ENCODE measurements around the gene MAP3K3.
"Not testable (repeated sequence)": the region's sequence is repeated elsewhere in the genome, so short reads cannot be mapped to it uniquely, and the experiment has no call there.

Gene MAP3K3

DNA sequence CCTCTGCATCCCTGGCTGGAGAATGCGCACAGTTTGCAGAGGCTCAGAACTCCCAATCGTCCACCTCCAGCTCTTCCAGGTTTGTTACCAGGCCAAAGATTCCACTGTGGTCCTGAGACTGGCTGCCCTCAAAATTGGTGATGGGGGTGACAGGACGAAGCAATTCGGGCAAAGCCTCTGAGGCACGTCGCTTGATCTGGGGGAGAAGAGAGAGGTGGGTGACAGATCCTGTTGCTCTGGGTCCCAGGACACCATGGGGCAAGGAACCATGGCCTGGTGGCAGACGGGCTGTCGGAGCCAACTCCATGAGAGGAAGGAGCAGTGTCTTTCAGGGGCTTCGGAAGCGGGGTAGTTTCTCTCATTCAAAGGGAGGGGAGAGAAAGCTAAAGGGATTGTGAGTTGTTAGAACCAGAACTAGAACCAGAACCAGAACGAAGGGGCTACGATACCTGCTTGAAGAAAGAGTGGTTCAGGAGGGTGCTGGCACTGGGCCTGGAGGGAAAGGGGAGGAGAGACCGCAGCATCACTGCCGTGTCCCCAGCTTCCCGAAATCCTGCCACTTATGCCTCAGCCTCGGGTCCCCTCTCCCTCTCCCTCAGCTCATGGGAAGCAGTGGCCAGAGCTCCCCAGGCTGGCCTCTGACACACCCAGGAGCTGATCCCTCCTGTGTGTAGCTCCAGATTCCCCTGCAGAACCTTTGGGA lies 81.5 kb downstream of the MAP3K3 start:
- no peak for DNase-seq (ENCODE audit: low read depth in 2 of 3, low spot score in 1 of 3)

DNA sequence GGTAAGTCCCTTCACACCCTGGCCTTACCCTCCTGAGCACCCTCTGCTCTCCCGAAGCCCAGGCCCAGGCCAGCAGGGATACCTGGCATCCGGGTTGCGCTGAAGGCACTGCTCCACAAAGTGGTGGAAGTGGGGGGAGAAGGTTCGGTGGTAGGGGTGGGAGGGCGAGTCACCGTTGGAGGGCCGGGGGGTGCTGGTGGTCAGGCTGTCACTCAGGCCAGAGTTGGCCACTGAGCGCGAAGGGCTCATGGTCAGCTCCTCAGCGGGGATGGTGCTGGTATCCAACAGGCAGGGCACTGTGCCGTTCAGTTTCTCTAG lies 82.0 kb downstream of the MAP3K3 start:
- no peak for DNase-seq (ENCODE audit: low read depth in 2 of 3, low spot score in 1 of 3)

DNA sequence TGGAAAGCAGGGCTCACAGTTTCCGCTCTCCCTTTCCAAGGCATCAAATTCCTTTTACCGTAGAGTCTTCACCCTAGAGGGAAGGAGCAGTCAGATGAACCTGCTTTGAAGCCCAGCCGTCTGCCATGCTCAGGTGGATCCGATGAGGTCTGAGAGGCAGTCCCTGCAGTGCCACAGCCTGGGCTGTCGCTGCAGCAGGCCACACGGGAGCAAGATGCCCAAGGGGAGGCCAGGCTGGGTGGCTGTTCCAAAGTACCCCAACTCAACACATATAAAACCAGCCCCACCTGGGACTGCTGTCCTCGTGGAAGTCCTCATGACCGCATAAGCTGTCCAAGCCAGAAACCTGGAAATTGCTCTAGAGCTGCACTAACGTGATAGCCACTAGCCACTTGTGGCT lies 82.6 kb downstream of the MAP3K3 start:
- DNase-seq (ENCODE audit: low read depth in 2 of 3, low spot score in 1 of 3), result no peak

DNA sequence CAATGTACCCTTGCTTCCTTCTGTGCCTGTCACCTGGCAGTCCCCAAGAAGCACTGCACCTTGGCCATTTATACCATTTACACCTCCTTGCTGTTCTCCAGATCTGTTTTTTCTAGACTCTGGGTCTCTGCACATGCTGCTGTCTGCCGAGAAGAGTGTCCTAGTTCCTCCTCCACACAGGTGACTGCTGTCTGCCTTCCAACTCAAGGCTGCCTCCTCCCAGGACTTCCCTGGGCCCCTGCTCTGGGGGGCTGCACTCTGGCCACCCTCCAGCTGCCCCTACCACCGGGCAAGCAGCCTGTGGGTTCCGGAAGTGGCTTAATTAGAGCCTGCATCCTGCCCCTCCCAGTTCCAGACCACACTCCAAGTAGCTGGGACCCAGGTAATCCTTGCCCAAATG lies 83.4 kb downstream of the MAP3K3 start:
- DNase-seq (ENCODE audit: low read depth in 2 of 3, low spot score in 1 of 3), result no peak

DNA sequence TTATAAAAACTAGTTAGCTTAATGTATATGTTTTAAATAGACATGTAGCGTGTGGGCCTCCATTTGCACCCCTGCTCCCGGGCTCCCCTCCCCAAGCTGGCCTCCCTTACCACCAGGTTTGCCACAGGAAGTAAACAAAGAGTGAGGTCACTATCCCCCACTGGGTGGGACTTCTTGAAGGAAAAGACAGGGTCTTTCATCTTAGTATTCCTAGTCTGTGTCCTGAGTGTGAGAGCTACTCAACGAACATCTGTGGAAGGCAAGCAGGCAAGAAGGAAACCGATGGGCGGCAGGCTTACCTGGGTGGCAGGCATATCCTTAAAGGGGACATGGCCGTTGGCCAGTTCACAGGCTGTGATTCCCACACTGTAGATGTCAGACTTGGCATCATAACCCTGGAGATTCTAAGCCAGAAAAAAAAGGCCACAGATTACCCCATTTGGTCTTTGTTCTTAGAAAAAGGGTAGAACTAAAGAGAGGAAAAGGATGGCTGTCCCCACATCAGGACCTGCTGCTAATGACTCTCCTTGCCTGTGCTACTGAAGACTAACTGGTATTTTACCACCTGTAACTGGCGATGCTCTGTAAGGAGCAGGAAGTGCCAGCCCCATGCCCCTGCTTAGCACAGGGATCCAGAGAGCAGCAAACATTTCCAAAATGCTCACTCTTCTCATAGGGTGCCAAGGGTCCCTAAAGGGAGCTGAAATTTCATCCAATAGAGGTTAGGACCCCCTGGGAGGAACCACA lies 84.3 kb downstream of the MAP3K3 start:
- DNase-seq (ENCODE audit: low read depth in 2 of 3, low spot score in 1 of 3), result no peak

DNA sequence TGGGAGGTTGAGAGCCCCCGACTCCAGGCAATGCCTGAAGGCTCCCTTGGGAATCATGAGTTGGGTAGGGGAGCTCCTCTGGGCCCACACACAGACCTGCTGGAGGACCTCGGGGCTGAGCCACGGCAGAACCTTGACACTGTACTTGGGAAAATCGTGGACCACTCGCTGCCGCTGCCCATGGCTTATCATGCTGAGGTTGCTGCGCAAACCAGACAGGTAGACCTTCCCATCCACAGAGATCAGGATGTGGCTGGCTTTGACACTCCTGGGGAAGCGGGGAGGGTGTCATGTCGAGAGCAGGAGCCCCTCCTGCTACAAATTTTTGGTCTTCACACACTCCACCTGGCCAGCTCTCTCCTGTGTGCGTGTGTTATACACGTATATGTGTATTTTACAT lies 84.9 kb downstream of the MAP3K3 start:
- DNase-seq (ENCODE audit: low read depth in 2 of 3, low spot score in 1 of 3), result no peak

DNA sequence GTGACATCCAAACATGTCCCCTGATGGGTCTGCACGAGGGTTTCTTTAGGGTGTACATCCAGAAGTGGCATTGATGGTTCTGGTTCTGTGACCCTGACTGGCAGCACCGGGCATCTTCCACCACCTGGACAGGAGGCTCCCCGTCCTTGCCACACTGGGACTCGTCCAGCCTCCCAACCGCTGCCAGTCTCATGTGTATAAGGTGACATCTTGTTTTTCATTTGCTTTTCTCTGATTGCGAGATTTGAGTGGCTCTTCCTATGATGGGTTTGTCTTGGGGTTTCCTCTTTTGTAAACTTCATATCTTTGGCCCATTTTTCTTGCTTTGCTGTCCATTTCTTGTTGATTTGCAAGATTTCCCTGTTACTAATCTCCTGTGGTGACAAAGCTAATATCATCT lies 86.9 kb downstream of the MAP3K3 start:
- DNase-seq (ENCODE audit: low read depth in 2 of 3, low spot score in 1 of 3), result no peak

DNA sequence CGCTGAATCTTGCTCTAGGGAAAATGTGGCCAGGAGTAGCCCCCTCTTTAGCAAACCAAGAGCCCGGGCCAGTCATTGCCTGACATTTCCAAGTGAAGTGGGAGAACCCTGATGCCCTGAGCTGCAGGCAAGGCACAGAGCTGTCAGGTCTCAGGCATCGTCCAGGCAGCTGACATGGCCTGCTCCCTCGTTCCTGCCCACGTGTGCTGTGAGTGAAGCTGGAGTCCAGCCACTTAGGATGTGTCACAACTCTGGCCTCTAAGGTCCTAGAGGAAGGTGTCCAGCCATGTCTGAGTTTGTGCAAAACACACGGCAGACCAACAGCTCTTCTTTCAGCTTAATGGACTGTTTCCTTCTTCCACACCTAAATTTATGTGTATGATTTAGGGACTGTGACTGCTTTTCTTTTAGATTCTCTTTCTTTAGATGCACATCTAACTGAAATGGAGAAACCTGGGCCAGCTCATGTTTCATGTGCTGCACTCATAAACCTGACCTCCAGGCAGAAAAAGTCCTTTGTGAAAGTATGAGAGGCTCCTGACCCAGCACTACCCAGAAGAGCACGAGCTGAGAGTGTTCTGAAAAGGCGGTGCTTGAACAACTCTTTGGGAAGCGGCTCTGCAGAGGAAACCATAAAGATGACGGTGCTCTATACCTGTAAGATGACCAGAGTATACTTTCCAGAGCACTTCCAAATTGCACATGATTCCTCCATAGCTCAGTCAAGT lies 92.5 kb downstream of the MAP3K3 start:
- DNase-seq (ENCODE audit: low read depth in 2 of 3, low spot score in 1 of 3), result no peak

DNA sequence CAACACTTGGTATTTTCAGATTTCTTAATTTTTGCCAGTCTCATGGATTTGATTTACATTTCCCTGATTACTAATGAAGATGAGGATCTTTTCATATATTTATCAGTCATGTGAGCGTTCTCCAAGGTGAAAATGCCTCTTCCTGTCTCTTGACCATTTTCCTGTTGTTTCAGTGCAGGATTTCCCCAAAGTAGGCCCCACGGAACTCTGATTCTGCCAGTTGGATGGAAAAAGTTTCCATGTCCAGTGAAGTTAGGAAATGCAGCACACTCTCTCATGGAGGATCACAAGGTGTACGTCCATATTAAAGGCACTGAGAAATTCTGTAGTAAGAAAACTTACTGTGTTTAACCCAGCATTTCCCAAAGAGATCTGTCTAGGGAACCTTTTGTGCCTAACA lies 94.2 kb downstream of the MAP3K3 start:
- DNase-seq (ENCODE audit: low read depth in 2 of 3, low spot score in 1 of 3), result no peak

DNA sequence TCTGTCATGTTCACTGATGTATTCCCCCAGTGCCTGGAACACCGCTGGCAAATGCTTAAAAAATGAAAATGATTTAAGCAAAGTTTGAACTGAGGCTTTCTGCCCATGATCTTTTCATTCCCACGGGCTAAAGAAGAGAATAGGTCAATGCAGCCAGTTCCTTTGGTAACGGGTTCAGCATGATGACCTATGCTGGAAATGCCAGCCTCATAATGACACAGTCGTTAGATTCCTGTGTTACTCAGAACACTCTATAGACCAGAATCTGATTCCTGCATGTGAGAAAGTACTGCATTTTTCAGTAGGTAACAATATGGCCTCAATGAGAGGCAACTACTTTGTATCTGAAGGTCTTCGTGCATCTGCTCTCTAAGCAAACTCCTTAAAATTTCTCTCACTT lies 96.8 kb downstream of the MAP3K3 start:
- DNase-seq (ENCODE audit: low read depth in 2 of 3, low spot score in 1 of 3), result no peak

DNA sequence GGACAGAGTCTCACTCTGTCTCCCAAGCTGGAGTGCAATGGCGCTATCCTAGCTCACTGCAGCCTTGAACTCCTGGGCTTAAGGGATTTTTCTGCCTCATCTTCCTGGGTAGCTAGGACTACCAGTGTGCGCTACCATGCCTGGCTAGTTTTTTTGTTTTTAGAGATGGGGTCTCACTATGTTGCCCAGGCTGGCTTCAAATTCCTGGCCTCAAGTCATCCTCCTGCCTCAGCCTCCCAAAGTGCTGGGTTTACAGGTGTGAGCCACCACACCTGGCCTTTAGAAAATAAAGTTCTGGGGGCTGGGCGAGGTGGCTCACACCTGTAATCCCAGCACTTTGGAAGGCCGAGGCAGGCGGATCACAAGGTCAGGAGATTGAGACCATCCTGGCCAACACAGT lies 98.0 kb downstream of the MAP3K3 start:
- DNase-seq (ENCODE audit: low read depth in 2 of 3, low spot score in 1 of 3), result not testable (repeated sequence)

DNA sequence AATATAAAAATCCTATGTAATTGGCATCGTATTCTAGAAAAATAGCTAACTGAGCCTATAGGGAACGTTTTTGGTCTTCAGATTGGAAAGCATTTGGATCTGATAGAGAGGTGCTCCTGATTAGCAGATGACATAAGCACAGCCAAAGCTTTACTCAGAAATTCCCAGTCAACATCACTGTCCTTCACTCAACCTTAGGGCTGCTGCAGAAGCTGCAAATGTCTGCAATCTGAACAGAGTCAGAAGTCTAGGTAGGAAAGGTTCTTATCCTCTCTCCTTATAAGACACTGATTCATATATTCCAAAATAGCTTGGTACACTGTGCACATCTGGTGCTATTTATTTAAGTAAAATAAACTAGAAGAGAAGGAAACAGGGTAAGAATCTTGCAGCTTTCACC lies 100.2 kb downstream of the MAP3K3 start:
- DNase-seq (ENCODE audit: low read depth in 2 of 3, low spot score in 1 of 3), result no peak

DNA sequence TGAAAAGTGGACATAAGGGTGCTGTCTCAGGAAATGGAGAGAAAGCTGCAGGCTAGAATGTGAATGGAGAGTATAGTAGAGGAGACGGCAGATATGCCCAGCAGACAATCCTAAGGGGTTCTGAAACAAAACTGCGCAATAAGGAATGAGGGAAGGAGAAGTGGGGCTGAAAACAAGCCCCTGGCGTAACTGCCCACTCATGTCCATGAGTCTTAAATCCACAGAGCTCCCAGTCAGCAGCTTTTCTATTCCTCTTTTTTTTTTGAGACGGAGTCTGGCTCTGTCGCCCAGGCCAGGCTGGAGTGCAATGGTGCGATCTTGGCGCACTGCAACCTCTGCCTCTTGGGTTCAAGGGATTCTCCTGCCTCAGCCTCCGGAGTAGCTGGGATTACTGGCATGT lies 113.5 kb downstream of the MAP3K3 start:
- DNase-seq (ENCODE audit: low read depth in 2 of 3, low spot score in 1 of 3), result no peak

DNA sequence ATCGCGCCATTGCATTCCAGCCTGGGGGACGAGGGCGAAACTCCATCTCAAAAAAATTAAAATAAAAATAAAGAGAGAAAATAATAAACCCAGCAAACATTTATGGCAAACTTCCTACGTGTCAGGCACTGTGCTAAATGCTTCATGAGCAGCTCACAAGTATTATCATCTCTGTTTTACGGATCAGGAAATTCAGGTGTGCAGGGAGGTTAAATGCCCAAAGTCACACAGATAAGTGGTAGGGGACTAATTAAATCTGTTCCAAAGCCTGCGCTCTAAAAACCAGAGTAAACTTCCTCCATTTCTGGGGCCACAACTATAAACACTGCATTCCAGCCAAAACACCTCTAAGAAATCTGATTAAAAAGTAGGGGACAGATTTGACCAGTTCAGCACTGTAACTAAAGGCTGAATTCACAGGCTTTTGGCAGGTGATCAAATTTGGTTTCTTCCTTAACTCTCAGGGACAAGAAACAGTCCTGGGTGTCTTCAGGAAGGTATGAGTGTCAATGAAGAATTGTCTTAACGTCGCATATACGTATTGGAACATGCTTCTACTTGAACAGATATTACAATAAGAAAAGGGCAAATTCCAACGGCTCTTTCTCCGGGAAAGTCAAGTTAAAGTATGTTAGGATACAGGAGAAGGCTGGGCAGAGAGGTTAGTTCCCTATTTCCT lies 118.4 kb downstream of the MAP3K3 start:
- no peak for DNase-seq (ENCODE audit: low read depth in 2 of 3, low spot score in 1 of 3)

DNA sequence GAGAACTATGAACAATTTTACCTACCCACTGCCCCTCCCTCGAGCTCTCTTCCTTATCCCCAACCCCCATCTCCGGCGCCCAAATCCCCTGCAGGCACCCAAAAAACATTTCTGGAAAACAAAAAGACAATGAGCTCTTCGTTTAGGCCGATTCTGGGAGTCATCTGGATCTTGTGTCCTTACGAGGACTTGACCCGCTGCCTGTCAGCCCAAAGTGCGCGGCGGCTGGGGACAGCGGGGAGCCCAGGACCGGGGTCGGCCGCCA lies 118.9 kb downstream of the MAP3K3 start:
- no peak for DNase-seq (ENCODE audit: low read depth in 2 of 3, low spot score in 1 of 3)

DNA sequence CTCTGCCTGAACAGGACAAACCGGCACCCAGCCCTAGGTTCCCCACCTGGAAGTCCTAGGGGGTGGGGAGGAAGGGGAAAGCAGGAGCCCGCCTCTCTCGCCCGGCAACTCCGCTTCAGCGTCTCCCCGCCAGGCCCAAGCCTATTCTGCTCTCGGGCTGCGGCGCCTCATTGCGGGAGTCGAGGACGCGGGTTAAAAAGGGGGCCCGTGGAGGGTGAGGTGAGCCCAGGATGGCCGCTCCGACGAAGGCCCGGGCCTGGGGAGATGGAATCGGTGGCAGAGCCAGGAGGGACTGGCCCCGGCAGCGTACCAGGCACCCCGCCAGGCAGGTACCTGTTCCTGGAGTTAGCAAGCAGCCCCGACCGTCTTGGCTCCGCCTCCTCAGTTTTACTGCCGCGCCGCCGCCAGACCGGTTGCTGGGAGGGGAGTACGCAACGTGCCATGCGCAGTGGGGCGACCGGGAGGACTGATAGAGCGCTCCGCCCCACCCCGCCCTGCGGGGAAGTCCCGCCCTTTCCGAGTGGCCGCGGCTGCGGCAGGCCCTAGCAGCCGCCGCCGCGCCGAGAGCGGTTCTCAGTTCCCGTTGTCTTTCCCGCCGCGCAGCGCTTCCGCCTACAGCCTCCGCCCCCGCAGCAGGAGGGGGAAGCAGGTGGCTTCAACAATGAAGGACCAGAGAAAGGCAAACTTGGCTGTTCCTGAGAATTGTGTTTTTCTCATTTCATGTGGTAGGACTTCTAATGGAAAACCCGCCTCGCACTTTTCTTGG lies 119.4 kb downstream of the MAP3K3 start, which contains the start of gene STRADA:
Gene STRADA (minus strand): TSS at position 392 of the 766 bp plus-strand sequence. CDS start 13,430 bp downstream, outside the sequence.
- peak; percentile 97 to 100 (median 98) for DNase-seq (ENCODE audit: low read depth in 2 of 3, low spot score in 1 of 3)

Data from stimulated activated CD4-positive, alpha-beta T cell treated with anti-CD3 and anti-CD28 coated beads, Interleukin-12 subunit alpha, Interleukin-12 subunit beta, amount 100 ng/mL, for 48 hours (primary cell).